Endothelial cell of umbilical vein (primary cell): ENCODE measurements around the gene UBE3B. TPM values are rescaled to one million over a fixed set of nuclear protein-coding genes. Genes with fewer than 3 reads are reported as not detected.

Experiments
- BruUV-seq: library from RNA; stranded (reverse); fragments of 400-500 nt; replicated peaks from 2 replicates; lab custom pipeline; 2021; lab: Mats Ljungman, UMichigan
- CTCF ChIA-PET: fragments of 300-600, 350-600 bp; sonication (Branson Sonifier 250); formaldehyde crosslinking; loops from one replicate; lab custom pipeline; 2021; ENCODE audit warnings: antibody characterized with exemption, inconsistent platforms; lab: Charles Lee
- POLR2A ChIA-PET: fragments of 300-600, 350-600 bp; sonication (Branson Sonifier 250); formaldehyde crosslinking; loops from one replicate; lab custom pipeline; 2021; ENCODE audit warnings: antibody characterized with exemption, inconsistent platforms; lab: Charles Lee
- DNase-seq: peaks from one replicate; pipeline ENCODE4 v3.0.0-alpha.2; 2011; ENCODE audit warnings: low read depth, low spot score
- FAIRE-seq: peaks from 2 replicates; lab custom pipeline; 2011; peaks lifted over from hg19 to GRCh38; lab: Jason Lieb, UNC
- H2AFZ ChIP-seq: 2 replicates; pipeline ENCODE4 v1.6.0; 2012; ENCODE audit warnings: low read depth, low read length, control low read depth, inconsistent platforms
- H3K27ac ChIP-seq: 2 replicates; pipeline ENCODE4 v1.5.1; 2011; ENCODE audit warnings: low read depth, mild to moderate bottlenecking, control low read depth, low read length, moderate library complexity; ENCODE audit not compliant: insufficient read depth
- H3K27me3 ChIP-seq, 2 experiments: 2 replicates each; pipeline versions ENCODE4 v1.6.0 to v1.6.1; 2011; ENCODE audit warnings: low read length in 2 of 2, mixed read lengths in 1 of 2; ENCODE audit not compliant: control insufficient read depth in 2 of 2, insufficient read depth in 2 of 2
- H3K36me3 ChIP-seq, 2 experiments: 2 replicates in 1 of 2; 3 replicates in 1 of 2; pipeline ENCODE4 v1.5.1; 2011; ENCODE audit warnings: low read length in 2 of 2, mild to moderate bottlenecking in 1 of 2, moderate library complexity in 1 of 2; ENCODE audit not compliant: control insufficient read depth in 2 of 2, insufficient read depth in 2 of 2; ENCODE audit errors: extremely low read depth in 1 of 2
- H3K4me1 ChIP-seq: 3 replicates; pipeline ENCODE4 v1.5.1; 2011; ENCODE audit warnings: mild to moderate bottlenecking, low read length; ENCODE audit not compliant: control insufficient read depth, insufficient read depth; ENCODE audit errors: extremely low read depth
- H3K4me2 ChIP-seq: 2 replicates; pipeline ENCODE4 v1.6.1; 2011; ENCODE audit warnings: low read length, control low read depth, mixed read lengths; ENCODE audit not compliant: insufficient read depth
- H3K4me3 ChIP-seq, 3 experiments: fragments of 200-600 bp in 1 of 3; sonication (generic), shearing (Covaris generic) in 1 of 3; replicated peaks in 1 of 3; 2 replicates each; pipeline ENCODE4 v1.5.1; 2011 to 2016; ENCODE audit warnings: control low read depth in 3 of 3, low read length in 3 of 3, mild to moderate bottlenecking in 2 of 3, inconsistent platforms in 1 of 3, low read depth in 1 of 3, moderate library complexity in 1 of 3; ENCODE audit not compliant: insufficient read depth in 1 of 3
- H3K79me2 ChIP-seq: 2 replicates; pipeline ENCODE4 v1.6.0; 2012; ENCODE audit warnings: low read length, inconsistent platforms; ENCODE audit not compliant: control insufficient read depth, insufficient read depth
- H3K9ac ChIP-seq: replicated peaks from 2 replicates; pipeline ENCODE3; 2011; ENCODE audit warnings: low read length, control low read depth; ENCODE audit not compliant: insufficient read depth; ENCODE audit errors: extremely low read depth
- H3K9me1 ChIP-seq: replicated peaks from 3 replicates; pipeline ENCODE4 v1.6.0; 2011; ENCODE audit warnings: mild to moderate bottlenecking, low read length; ENCODE audit not compliant: control insufficient read depth, insufficient read depth; ENCODE audit errors: extremely low read depth
- H3K9me3 ChIP-seq: replicated peaks from 2 replicates; pipeline ENCODE4 v1.5.1; 2012; ENCODE audit warnings: low read length, inconsistent platforms; ENCODE audit not compliant: control insufficient read depth, insufficient read depth
- H4K20me1 ChIP-seq: replicated peaks from 2 replicates; pipeline ENCODE3; 2011; ENCODE audit warnings: mild to moderate bottlenecking, low read length; ENCODE audit not compliant: control insufficient read depth, insufficient read depth; ENCODE audit errors: extremely low read depth
- CTCF ChIP-seq, 2 donors: IDR thresholded peaks; 1 replicate in 1 of 2; 2 replicates in 1 of 2; pipeline ENCODE4 v1.5.1; 2011; ENCODE audit warnings: low read length in 2 of 2, mild to moderate bottlenecking in 2 of 2, moderate library complexity in 2 of 2, control low read depth in 1 of 2, inconsistent platforms in 1 of 2, low read depth in 1 of 2; ENCODE audit not compliant: insufficient read depth in 1 of 2; ENCODE audit errors: extremely low read depth in 1 of 2
- EZH2 ChIP-seq: IDR thresholded peaks from 2 replicates; pipeline ENCODE4 v1.6.1; 2012; ENCODE audit warnings: borderline replicate concordance, low read depth, mild to moderate bottlenecking, moderate library complexity, low read length, inconsistent platforms; ENCODE audit not compliant: severe bottlenecking
- FOS ChIP-seq: IDR thresholded peaks from 2 replicates; pipeline ENCODE4 v1.6.1; 2011; ENCODE audit warnings: mild to moderate bottlenecking, low read length, moderate library complexity, borderline replicate concordance; ENCODE audit not compliant: insufficient read depth
- GATA2 ChIP-seq: IDR thresholded peaks from 2 replicates; pipeline ENCODE4 v1.7.0; 2011; ENCODE audit warnings: low read depth, mild to moderate bottlenecking, moderate library complexity, mixed read lengths, low read length; ENCODE audit not compliant: insufficient read length, insufficient read depth
- JUN ChIP-seq: IDR thresholded peaks from 2 replicates; pipeline ENCODE4 v1.6.1; 2011; ENCODE audit warnings: borderline replicate concordance, low read depth; ENCODE audit not compliant: insufficient read length, insufficient read depth
- MYC ChIP-seq: IDR thresholded peaks from one replicate; pipeline ENCODE4 v1.6.1; 2011; ENCODE audit warnings: mild to moderate bottlenecking, low read depth, low read length
- POLR2A ChIP-seq: IDR thresholded peaks from 2 replicates; pipeline ENCODE4 v1.6.1; 2012; ENCODE audit warnings: low read depth, mild to moderate bottlenecking, control low read depth, low read length
- POLR2AphosphoS5 ChIP-seq: IDR thresholded peaks from 2 replicates; pipeline ENCODE4 v1.6.1; 2012; ENCODE audit warnings: low read depth, mild to moderate bottlenecking, control low read depth, low read length, moderate library complexity; ENCODE audit not compliant: insufficient read depth
- dilution Hi-C: fragments of 300-500 bp; cut with MboI; formaldehyde crosslinking; loops from one replicate; pipeline ENCODE4 v1.15.0; 2019; ENCODE audit warnings: low sequenced_read_pairs; ENCODE audit not compliant: extremely low pct_ligation_motif_present
- intact Hi-C: fragments of 100-400 bp; cut with micrococcal nuclease; formaldehyde crosslinking; loops from one replicate; pipeline ENCODE4 v1.10.0; 2022
- polyA plus RNA-seq, 4 experiments: library from polyadenylated mRNA; depleted of rRNA in 3 of 4; stranded (reverse) in 3 of 4; unstranded in 1 of 4; fragments of >200 nt; gene quantifications; 2 replicates each; pipeline versions ENCODE4 v1.2.1 to v1.2.3, GENCODE V29; 2011 to 2012; ENCODE audit warnings: missing spikeins in 1 of 4
- total RNA-seq: library from RNA; stranded (reverse); gene quantifications from 2 replicates; pipeline ENCODE4 v1.2.3, GENCODE V29; 2021

Gene UBE3B
- total and polyA plus RNA-seq, 2 donors (not counting 3 experiments of a cell fraction or from before 2014, with no cell fraction given) = 24.9 to 40.8 TPM

- ChIA-PET CTCF (interaction anchor here (1.5 kb wide), 1 partner anchor 15 kb away, joined by 6 read pairs; the partner anchor contains the start of gene MVK), POLR2A (interaction anchor here (0.6 kb wide), 1 partner anchor 226 kb away, joined by 3 read pairs; no protein-coding TSS in a partner anchor)
- H3K4me1 ChIP-seq = no peaks in the 10 kb centered on the region
- no TSS peak for BruUV-seq
- peaks cover 0 to 2% of the 10 kb centered on the region in 2 experiments for H3K36me3 ChIP-seq
- peaks cover 0 to 2% of the 10 kb centered on the region in 2 experiments for H3K27me3 ChIP-seq
- dilution Hi-C loops (no loop called here), intact Hi-C loops (no loop called here)
- no peaks in the 10 kb centered on the region for H3K9me3 ChIP-seq
- no peak overlapping the region for H3K9ac ChIP-seq
- no peaks in the 10 kb centered on the region for H3K79me2 ChIP-seq
- H4K20me1 ChIP-seq = no peaks in the 10 kb centered on the region
- H3K9me1 ChIP-seq = no peaks in the 10 kb centered on the region
- no peak overlapping the region for H2AFZ ChIP-seq
- H3K4me2 ChIP-seq = no peak overlapping the region
- TF ChIP-seq FOS = no peak
- TF ChIP-seq EZH2 = no peak
- no peak for TF ChIP-seq CTCF (IDR thresholded peaks at IDR 0.05; ENCODE audit: extremely low read depth in 1 of 2, insufficient read depth in 1 of 2, low read depth in 1 of 2, low read length in 2 of 2)
- no peak overlapping the region for H3K4me3 ChIP-seq
- no peak for FAIRE-seq
- no peak for DNase-seq
- H3K27ac ChIP-seq = no peak overlapping the region
These were observed 81.7 kb downstream of the UBE3B start for GRCh38 chr12:109559200-109559505.

- CTCF ChIA-PET = interaction anchor here (1.0 to 1.5 kb wide), 3 partner anchors 13 to 40 kb away, joined by 3 to 6 read pairs (median 3); partner anchors contain the start of gene MVK
- FAIRE-seq (no peak), DNase-seq (no peak)
- peaks cover 0 to 2% of the 10 kb centered on the region in 2 experiments for H3K36me3 ChIP-seq
- H3K9me3 ChIP-seq = no peaks in the 10 kb centered on the region
- H3K4me3 ChIP-seq = no peak overlapping the region
- no peak overlapping the region for H2AFZ ChIP-seq
- POLR2A ChIA-PET = interaction anchor here (0.6 kb wide), 1 partner anchor 226 kb away, joined by 3 read pairs; no protein-coding TSS in a partner anchor
- H3K9ac ChIP-seq = no peak overlapping the region
- H4K20me1 ChIP-seq = no peaks in the 10 kb centered on the region
- TF ChIP-seq CTCF (IDR thresholded peaks at IDR 0.05; ENCODE audit: extremely low read depth in 1 of 2, insufficient read depth in 1 of 2, low read depth in 1 of 2, low read length in 2 of 2) (no peak), POLR2AphosphoS5 (no peak), GATA2 (no peak), MYC (no peak), JUN (no peak), POLR2A (no peak), FOS (no peak)
- no peaks in the 10 kb centered on the region for H3K4me1 ChIP-seq
- BruUV-seq = no TSS peak
- no peak overlapping the region for H3K27ac ChIP-seq
- intact Hi-C loops = no loop called here
- H3K4me2 ChIP-seq = no peak overlapping the region
- dilution Hi-C loops = no loop called here
- H3K79me2 ChIP-seq = no peaks in the 10 kb centered on the region
- peaks cover 0 to under 1% of the 10 kb centered on the region in 2 experiments for H3K27me3 ChIP-seq
- no peaks in the 10 kb centered on the region for H3K9me1 ChIP-seq
These were observed 82.2 kb downstream of the UBE3B start for GRCh38 chr12:109559601-109560000.
